DND-41 (cell line): ENCODE data around the gene C11orf71.

Source experiments
- CTCF ChIP-seq: IDR thresholded peaks from 2 replicates; pipeline ENCODE4 v1.5.1; 2012; ENCODE audit warnings: borderline replicate concordance, low read length, moderate library complexity, mild to moderate bottlenecking; ENCODE audit not compliant: poor library complexity, severe bottlenecking; ENCODE audit errors: extremely low read depth
- EZH2 ChIP-seq: IDR thresholded peaks from 3 replicates; pipeline ENCODE4 v1.6.1; 2012; ENCODE audit warnings: borderline replicate concordance, low read depth, mild to moderate bottlenecking, moderate library complexity, low read length, inconsistent platforms; ENCODE audit not compliant: severe bottlenecking

- no peak for TF ChIP-seq CTCF
- TF ChIP-seq EZH2: no peak
Measured at GRCh38 chr11:114366331-114367243, 33.7 kb downstream of the C11orf71 start.
